Endothelial cell of umbilical vein (primary cell): ENCODE results near the gene PLCB4. TPM values are rescaled to one million over a fixed set of nuclear protein-coding genes. Genes with fewer than 3 reads are reported as not detected.

Experiments used
- BruUV-seq: library from RNA; stranded (reverse); fragments of 400-500 nt; replicated peaks from 2 replicates; lab custom pipeline; 2021; lab: Mats Ljungman, UMichigan
- CTCF ChIA-PET: fragments of 300-600, 350-600 bp; sonication (Branson Sonifier 250); formaldehyde crosslinking; loops from one replicate; lab custom pipeline; 2021; ENCODE audit warnings: antibody characterized with exemption, inconsistent platforms; lab: Charles Lee
- POLR2A ChIA-PET: fragments of 300-600, 350-600 bp; sonication (Branson Sonifier 250); formaldehyde crosslinking; loops from one replicate; lab custom pipeline; 2021; ENCODE audit warnings: antibody characterized with exemption, inconsistent platforms; lab: Charles Lee
- DNase-seq: peaks from one replicate; pipeline ENCODE4 v3.0.0-alpha.2; 2011; ENCODE audit warnings: low read depth, low spot score
- FAIRE-seq: peaks from 2 replicates; lab custom pipeline; 2011; peaks lifted over from hg19 to GRCh38; lab: Jason Lieb, UNC
- H2AFZ ChIP-seq: 2 replicates; pipeline ENCODE4 v1.6.0; 2012; ENCODE audit warnings: low read depth, low read length, control low read depth, inconsistent platforms
- H3K27ac ChIP-seq: 2 replicates; pipeline ENCODE4 v1.5.1; 2011; ENCODE audit warnings: low read depth, mild to moderate bottlenecking, control low read depth, low read length, moderate library complexity; ENCODE audit not compliant: insufficient read depth
- H3K27me3 ChIP-seq, 2 experiments: 2 replicates each; pipeline versions ENCODE4 v1.6.0 to v1.6.1; 2011; ENCODE audit warnings: low read length in 2 of 2, mixed read lengths in 1 of 2; ENCODE audit not compliant: control insufficient read depth in 2 of 2, insufficient read depth in 2 of 2
- H3K36me3 ChIP-seq, 2 experiments: 2 replicates in 1 of 2; 3 replicates in 1 of 2; pipeline ENCODE4 v1.5.1; 2011; ENCODE audit warnings: low read length in 2 of 2, mild to moderate bottlenecking in 1 of 2, moderate library complexity in 1 of 2; ENCODE audit not compliant: control insufficient read depth in 2 of 2, insufficient read depth in 2 of 2; ENCODE audit errors: extremely low read depth in 1 of 2
- H3K4me1 ChIP-seq: 3 replicates; pipeline ENCODE4 v1.5.1; 2011; ENCODE audit warnings: mild to moderate bottlenecking, low read length; ENCODE audit not compliant: control insufficient read depth, insufficient read depth; ENCODE audit errors: extremely low read depth
- H3K4me2 ChIP-seq: 2 replicates; pipeline ENCODE4 v1.6.1; 2011; ENCODE audit warnings: low read length, control low read depth, mixed read lengths; ENCODE audit not compliant: insufficient read depth
- H3K4me3 ChIP-seq, 3 experiments: fragments of 200-600 bp in 1 of 3; sonication (generic), shearing (Covaris generic) in 1 of 3; replicated peaks in 1 of 3; 2 replicates each; pipeline ENCODE4 v1.5.1; 2011 to 2016; ENCODE audit warnings: control low read depth in 3 of 3, low read length in 3 of 3, mild to moderate bottlenecking in 2 of 3, inconsistent platforms in 1 of 3, low read depth in 1 of 3, moderate library complexity in 1 of 3; ENCODE audit not compliant: insufficient read depth in 1 of 3
- H3K79me2 ChIP-seq: 2 replicates; pipeline ENCODE4 v1.6.0; 2012; ENCODE audit warnings: low read length, inconsistent platforms; ENCODE audit not compliant: control insufficient read depth, insufficient read depth
- H3K9ac ChIP-seq: replicated peaks from 2 replicates; pipeline ENCODE3; 2011; ENCODE audit warnings: low read length, control low read depth; ENCODE audit not compliant: insufficient read depth; ENCODE audit errors: extremely low read depth
- H3K9me1 ChIP-seq: replicated peaks from 3 replicates; pipeline ENCODE4 v1.6.0; 2011; ENCODE audit warnings: mild to moderate bottlenecking, low read length; ENCODE audit not compliant: control insufficient read depth, insufficient read depth; ENCODE audit errors: extremely low read depth
- H3K9me3 ChIP-seq: replicated peaks from 2 replicates; pipeline ENCODE4 v1.5.1; 2012; ENCODE audit warnings: low read length, inconsistent platforms; ENCODE audit not compliant: control insufficient read depth, insufficient read depth
- H4K20me1 ChIP-seq: replicated peaks from 2 replicates; pipeline ENCODE3; 2011; ENCODE audit warnings: mild to moderate bottlenecking, low read length; ENCODE audit not compliant: control insufficient read depth, insufficient read depth; ENCODE audit errors: extremely low read depth
- EZH2 ChIP-seq: IDR thresholded peaks from 2 replicates; pipeline ENCODE4 v1.6.1; 2012; ENCODE audit warnings: borderline replicate concordance, low read depth, mild to moderate bottlenecking, moderate library complexity, low read length, inconsistent platforms; ENCODE audit not compliant: severe bottlenecking
- FOS ChIP-seq: IDR thresholded peaks from 2 replicates; pipeline ENCODE4 v1.6.1; 2011; ENCODE audit warnings: mild to moderate bottlenecking, low read length, moderate library complexity, borderline replicate concordance; ENCODE audit not compliant: insufficient read depth
- GATA2 ChIP-seq: IDR thresholded peaks from 2 replicates; pipeline ENCODE4 v1.7.0; 2011; ENCODE audit warnings: low read depth, mild to moderate bottlenecking, moderate library complexity, mixed read lengths, low read length; ENCODE audit not compliant: insufficient read length, insufficient read depth
- JUN ChIP-seq: IDR thresholded peaks from 2 replicates; pipeline ENCODE4 v1.6.1; 2011; ENCODE audit warnings: borderline replicate concordance, low read depth; ENCODE audit not compliant: insufficient read length, insufficient read depth
- MYC ChIP-seq: IDR thresholded peaks from one replicate; pipeline ENCODE4 v1.6.1; 2011; ENCODE audit warnings: mild to moderate bottlenecking, low read depth, low read length
- POLR2A ChIP-seq: IDR thresholded peaks from 2 replicates; pipeline ENCODE4 v1.6.1; 2012; ENCODE audit warnings: low read depth, mild to moderate bottlenecking, control low read depth, low read length
- POLR2AphosphoS5 ChIP-seq: IDR thresholded peaks from 2 replicates; pipeline ENCODE4 v1.6.1; 2012; ENCODE audit warnings: low read depth, mild to moderate bottlenecking, control low read depth, low read length, moderate library complexity; ENCODE audit not compliant: insufficient read depth
- dilution Hi-C: fragments of 300-500 bp; cut with MboI; formaldehyde crosslinking; loops from one replicate; pipeline ENCODE4 v1.15.0; 2019; ENCODE audit warnings: low sequenced_read_pairs; ENCODE audit not compliant: extremely low pct_ligation_motif_present
- intact Hi-C: fragments of 100-400 bp; cut with micrococcal nuclease; formaldehyde crosslinking; loops from one replicate; pipeline ENCODE4 v1.10.0; 2022
- polyA plus RNA-seq, 4 experiments: library from polyadenylated mRNA; depleted of rRNA in 3 of 4; stranded (reverse) in 3 of 4; unstranded in 1 of 4; fragments of >200 nt; gene quantifications; 2 replicates each; pipeline versions ENCODE4 v1.2.1 to v1.2.3, GENCODE V29; 2011 to 2012; ENCODE audit warnings: missing spikeins in 1 of 4
- total RNA-seq: library from RNA; stranded (reverse); gene quantifications from 2 replicates; pipeline ENCODE4 v1.2.3, GENCODE V29; 2021
- TF ChIP-seq, protein P1 (sequence below), 2 donors: IDR thresholded peaks; 1 replicate in 1 of 2; 2 replicates in 1 of 2; pipeline ENCODE4 v1.5.1; 2011; ENCODE audit warnings: low read length in 2 of 2, mild to moderate bottlenecking in 2 of 2, moderate library complexity in 2 of 2, control low read depth in 1 of 2, inconsistent platforms in 1 of 2, low read depth in 1 of 2; ENCODE audit not compliant: insufficient read depth in 1 of 2; ENCODE audit errors: extremely low read depth in 1 of 2
- TF ChIP-seq, protein P2 (sequence below): IDR thresholded peaks from 2 replicates; pipeline ENCODE4 v1.6.1; 2011; ENCODE audit not compliant: insufficient read depth, insufficient read length

PLCB4 gene
- total and polyA plus RNA-seq, 2 donors (not counting 3 experiments of a cell fraction or from before 2014, with no cell fraction given) = 0.37 to 1.7 TPM

DNA sequence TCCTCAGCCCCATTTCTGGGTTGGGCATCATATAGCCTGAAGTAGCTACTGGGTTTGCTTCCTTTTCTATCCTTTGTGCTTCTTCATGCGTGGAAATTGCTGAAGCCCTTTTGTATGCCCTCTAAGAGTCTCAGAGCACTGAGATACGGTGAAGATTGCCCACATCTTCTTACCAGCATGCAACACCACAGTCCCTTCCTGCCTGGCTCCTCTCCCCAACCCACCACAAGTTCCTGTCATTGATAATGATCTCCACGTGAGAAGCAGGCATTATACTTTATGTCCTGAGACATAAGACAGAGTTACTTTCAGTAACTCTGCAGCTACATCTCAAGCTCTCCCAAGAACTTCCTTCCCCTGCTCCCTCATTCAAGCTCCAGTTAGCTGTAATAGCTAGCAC is 15.8 kb upstream of the PLCB4 start:
- Histone ChIP-seq H2AFZ (no peak overlapping the region), H3K79me2 (no peaks in the 10 kb centered on the region), H3K9me1 (no peaks in the 10 kb centered on the region), H3K9ac (no peak overlapping the region), H3K9me3 (no peaks in the 10 kb centered on the region), H3K27ac (no peak overlapping the region), H3K4me1 (peaks cover 13% of the 10 kb centered on the region), H3K4me2 (no peak overlapping the region), H3K27me3 (no peaks in the 10 kb centered on the region), H3K36me3 (no peaks in the 10 kb centered on the region), H4K20me1 (no peaks in the 10 kb centered on the region), H3K4me3 (no peak overlapping the region)
- TF ChIP-seq POLR2AphosphoS5 = no peak
- TF ChIP-seq GATA2 = peak; percentile 54
- dilution Hi-C loops = no loop called here
- ChIA-PET CTCF (interaction anchor here (2.7 kb wide), 1 partner anchor 199 kb away, joined by 13 read pairs; no protein-coding TSS in a partner anchor), POLR2A (no interaction called here)
- intact Hi-C loops = no loop called here
- no TSS peak for BruUV-seq
- FAIRE-seq = no peak
- no peak for DNase-seq

DNA sequence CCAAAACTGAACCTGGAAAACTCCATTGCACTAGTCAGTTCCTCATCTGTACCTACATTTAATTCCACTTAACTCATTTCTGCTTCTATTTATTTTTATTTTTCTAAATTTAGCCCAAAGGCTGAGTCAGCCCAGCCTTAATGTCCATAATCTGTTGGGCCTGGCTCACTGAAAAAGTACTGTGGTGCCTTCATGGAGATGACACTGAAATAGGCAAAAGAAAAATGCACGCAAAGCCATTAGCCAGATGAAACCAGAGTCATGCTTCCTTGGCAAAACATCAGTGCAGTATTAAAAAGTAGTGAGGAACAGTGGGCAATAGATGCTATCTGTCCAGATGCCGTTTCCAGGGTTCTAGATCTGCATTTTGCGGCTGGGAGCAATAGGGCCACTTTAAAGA is 14.7 kb upstream of the PLCB4 start:
- peaks cover 13% of the 10 kb centered on the region for H3K4me1 ChIP-seq
- H3K27ac ChIP-seq = no peak overlapping the region
- H3K27me3 ChIP-seq = no peaks in the 10 kb centered on the region
- no peak overlapping the region for H3K4me3 ChIP-seq
- H3K36me3 ChIP-seq = no peaks in the 10 kb centered on the region
- peak; percentile 15 for FAIRE-seq
- intact Hi-C loops = no loop called here
- ChIA-PET POLR2A (no interaction called here), CTCF (interaction anchor here (1.6 kb wide), 1 partner anchor 15 kb away, joined by 3 read pairs; no protein-coding TSS in a partner anchor)
- TF ChIP-seq FOS (no peak), MYC (no peak), POLR2A (no peak), EZH2 (no peak), POLR2AphosphoS5 (no peak), GATA2 (no peak), JUN (no peak)
- TF ChIP-seq, protein P1, sequence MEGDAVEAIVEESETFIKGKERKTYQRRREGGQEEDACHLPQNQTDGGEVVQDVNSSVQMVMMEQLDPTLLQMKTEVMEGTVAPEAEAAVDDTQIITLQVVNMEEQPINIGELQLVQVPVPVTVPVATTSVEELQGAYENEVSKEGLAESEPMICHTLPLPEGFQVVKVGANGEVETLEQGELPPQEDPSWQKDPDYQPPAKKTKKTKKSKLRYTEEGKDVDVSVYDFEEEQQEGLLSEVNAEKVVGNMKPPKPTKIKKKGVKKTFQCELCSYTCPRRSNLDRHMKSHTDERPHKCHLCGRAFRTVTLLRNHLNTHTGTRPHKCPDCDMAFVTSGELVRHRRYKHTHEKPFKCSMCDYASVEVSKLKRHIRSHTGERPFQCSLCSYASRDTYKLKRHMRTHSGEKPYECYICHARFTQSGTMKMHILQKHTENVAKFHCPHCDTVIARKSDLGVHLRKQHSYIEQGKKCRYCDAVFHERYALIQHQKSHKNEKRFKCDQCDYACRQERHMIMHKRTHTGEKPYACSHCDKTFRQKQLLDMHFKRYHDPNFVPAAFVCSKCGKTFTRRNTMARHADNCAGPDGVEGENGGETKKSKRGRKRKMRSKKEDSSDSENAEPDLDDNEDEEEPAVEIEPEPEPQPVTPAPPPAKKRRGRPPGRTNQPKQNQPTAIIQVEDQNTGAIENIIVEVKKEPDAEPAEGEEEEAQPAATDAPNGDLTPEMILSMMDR (IDR thresholded peaks at IDR 0.05; ENCODE audit: extremely low read depth in 1 of 2, insufficient read depth in 1 of 2, low read depth in 1 of 2, low read length in 2 of 2) = no peak
- TF ChIP-seq, protein P2, sequence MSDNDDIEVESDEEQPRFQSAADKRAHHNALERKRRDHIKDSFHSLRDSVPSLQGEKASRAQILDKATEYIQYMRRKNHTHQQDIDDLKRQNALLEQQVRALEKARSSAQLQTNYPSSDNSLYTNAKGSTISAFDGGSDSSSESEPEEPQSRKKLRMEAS = no peak
- H3K9ac ChIP-seq = no peak overlapping the region
- no peak overlapping the region for H2AFZ ChIP-seq
- BruUV-seq = no TSS peak
- dilution Hi-C loops = no loop called here
- no peaks in the 10 kb centered on the region for H4K20me1 ChIP-seq
- no peaks in the 10 kb centered on the region for H3K79me2 ChIP-seq
- H3K4me2 ChIP-seq = no peak overlapping the region
- no peaks in the 10 kb centered on the region for H3K9me3 ChIP-seq
- no peak for DNase-seq
- H3K9me1 ChIP-seq = no peaks in the 10 kb centered on the region
